NCI-H748 treated with DMSO at 0.1 percent for 48 hours (cell line): Measurements from ENCODE around the gene DPF3.

Experiments used
- DNase-seq: peaks from one replicate; lab custom pipeline; 2025; lab: John Stamatoyannopoulos, UW

The DPF3 gene

GRCh38 chr14:72599579-72600470 is 294.1 kb downstream of the DPF3 start:
- no peak for DNase-seq

- DNase-seq: no peak
Observed at GRCh38 chr14:72598306-72598705, 295.6 kb downstream of the DPF3 start.

GRCh38 chr14:72597252-72598233 is 296.4 kb downstream of the DPF3 start:
- no peak for DNase-seq

GRCh38 chr14:72595152-72595862 is 298.6 kb downstream of the DPF3 start:
- DNase-seq: no peak

GRCh38 chr14:72594099-72594901 is 299.6 kb downstream of the DPF3 start:
- DNase-seq: no peak

GRCh38 chr14:72591391-72591790 is 302.5 kb downstream of the DPF3 start:
- DNase-seq: no peak

GRCh38 chr14:72590577-72590976 is 303.3 kb downstream of the DPF3 start:
- no peak for DNase-seq

- DNase-seq: no peak
Observed at GRCh38 chr14:72589652-72590051, 304.2 kb downstream of the DPF3 start.

GRCh38 chr14:72588521-72588920 is 305.4 kb downstream of the DPF3 start:
- DNase-seq: no peak

GRCh38 chr14:72583316-72584272 is 310.3 kb downstream of the DPF3 start:
- no peak for DNase-seq

- DNase-seq: no peak
Observed at GRCh38 chr14:72582582-72582981, 311.3 kb downstream of the DPF3 start.

GRCh38 chr14:72578514-72578913 is 315.4 kb downstream of the DPF3 start:
- no peak for DNase-seq

GRCh38 chr14:72577521-72577920 is 316.4 kb downstream of the DPF3 start:
- no peak for DNase-seq

- no peak for DNase-seq
Observed at GRCh38 chr14:72576258-72576657, 317.6 kb downstream of the DPF3 start.

GRCh38 chr14:72574715-72575114 is 319.2 kb downstream of the DPF3 start:
- no peak for DNase-seq

- DNase-seq: no peak
Observed at GRCh38 chr14:72573725-72574417, 320.0 kb downstream of the DPF3 start.
